ENCODE data around the gene ZSCAN20.

ZSCAN20 gene

DNA sequence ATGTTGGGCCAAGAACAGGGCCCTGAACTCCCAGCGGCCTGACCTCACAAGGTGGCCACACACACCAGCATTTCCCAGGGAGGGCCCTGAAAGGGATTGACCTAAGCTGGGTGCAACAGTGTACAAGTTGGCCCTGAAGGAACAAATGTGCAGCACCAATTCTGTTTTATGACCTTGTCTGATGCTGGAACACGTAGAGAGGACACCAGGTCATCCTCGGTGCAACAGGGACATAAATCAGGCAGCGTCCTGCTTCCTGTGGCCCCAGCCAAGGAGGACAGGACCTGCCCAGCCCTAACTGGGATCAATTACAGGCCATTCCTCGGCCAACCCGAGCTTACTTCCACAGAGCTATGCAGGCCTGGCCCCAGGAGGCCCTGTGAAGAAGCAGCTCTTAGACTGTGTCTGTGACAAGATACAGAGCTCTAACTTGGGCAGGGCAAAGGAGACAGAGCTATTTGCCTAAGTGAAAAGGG is 28.7 kb upstream of the ZSCAN20 start:
- peak; percentile 24 for DNase-seq

DNA sequence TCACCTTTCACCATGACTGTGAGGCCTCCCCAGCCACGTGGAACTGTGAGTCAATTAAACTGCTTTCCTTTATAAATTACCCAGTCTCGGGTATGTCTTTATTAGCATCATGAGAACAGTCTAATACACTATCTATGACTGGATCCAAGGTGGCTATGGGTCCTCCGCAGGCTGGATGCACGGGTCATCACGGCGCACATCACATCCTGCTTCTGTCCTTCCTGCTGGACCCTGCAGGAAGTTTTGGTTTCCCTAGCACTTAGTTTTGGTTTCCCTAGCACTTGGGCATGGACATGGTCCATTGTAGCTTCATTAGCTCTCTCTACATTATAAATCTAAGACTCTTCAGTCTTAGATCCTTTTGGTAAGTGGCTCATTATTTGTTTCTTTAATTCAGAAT is 27.3 kb upstream of the ZSCAN20 start:
- DNase-seq, result no peak

DNA sequence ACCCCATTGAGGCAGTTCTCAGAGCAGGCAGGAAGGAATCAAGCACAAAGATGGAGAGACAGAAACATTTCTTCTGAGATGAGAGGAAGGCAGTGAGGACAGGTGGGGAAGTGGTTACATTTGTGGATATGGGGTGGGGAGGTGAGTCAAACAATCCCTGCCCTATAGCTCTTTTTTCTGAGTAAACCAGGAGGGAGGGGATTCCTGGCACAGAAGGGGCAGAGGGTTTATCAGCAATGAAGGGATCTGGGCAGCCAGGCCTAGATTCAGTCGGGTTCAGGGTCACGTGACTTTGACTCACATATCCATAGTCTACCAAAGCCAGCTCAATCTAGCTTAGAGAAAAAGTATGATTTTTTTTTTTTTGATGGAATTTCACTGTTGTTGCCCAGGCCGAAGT is 25.9 kb upstream of the ZSCAN20 start:
- no peak for DNase-seq

DNA sequence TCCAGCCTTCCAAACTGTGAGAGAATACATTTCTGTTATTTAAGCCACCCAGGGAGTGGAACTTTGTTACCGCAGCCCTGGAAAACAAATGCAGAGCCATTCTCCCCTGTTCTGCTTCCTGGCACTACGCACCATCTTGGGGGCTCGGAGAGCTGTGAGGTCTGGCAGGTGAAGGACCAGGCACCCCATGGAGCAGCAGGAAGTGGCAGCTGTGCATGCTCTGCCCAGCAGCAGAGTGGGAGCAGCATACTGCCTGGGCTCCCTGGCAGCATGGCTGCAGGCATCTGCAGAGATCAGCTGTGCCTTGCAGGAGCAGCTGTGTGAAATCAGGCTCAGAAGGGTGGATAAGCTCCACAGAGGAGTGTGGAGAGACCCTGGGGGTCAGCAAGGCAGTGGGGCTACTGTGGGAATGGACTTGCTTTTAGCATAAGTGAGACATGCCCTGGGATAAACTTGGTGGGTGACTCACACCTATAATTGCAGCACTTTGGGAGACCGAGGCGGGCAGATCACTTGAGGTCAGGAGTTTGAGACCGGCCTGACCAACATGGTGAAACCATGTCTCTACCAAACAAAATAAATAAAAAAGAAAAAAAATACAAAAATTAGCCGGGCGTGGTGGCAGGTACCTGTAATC is 17.7 kb upstream of the ZSCAN20 start:
- no peak for DNase-seq

DNA sequence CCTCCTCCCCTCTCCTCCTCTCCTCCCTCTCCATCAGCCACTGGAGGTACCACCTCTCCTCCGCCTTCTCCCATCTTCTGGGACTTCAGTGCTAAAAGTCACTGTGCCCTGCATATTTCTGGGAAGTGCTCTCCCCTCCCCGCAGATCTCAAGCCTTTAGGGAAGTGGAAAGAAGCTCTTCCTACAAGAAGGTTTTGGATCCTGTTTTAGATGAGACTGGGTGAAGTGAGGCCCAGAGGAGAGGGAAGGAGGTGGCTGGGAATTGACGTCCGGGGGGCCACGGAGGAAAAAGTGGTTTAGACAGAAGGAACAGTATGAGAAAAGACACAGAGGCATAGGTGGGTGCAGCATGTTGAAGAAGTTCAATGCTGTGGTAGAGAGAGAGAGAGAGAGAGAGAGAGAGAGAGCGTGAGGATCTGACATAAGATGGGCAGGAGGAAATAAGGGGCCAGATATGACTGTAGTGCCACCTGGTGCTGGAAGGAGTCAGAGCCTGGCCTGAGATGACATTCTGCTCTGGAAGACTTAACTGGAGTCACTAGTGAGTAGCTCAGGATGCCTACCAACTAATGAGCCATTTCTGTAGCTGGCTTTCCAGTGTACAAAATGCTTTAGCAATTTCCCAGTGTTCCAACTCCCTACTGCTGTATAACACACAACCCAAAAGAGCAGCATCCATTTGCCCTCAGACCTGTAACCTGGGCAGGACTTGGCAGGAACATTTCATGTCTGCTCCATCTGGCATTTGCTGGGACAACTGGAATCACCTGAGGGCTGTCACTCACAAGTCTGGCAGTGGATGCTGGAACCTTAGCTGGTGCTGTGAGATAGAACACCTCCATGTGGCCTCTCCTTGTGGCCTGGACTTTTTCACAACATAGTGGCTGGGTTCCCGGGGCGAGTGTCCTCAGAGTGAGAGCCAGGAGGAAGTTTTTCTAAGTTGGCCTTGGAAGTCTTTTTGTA is 16.6 kb upstream of the ZSCAN20 start:
- peak; percentile 89 for DNase-seq

DNA sequence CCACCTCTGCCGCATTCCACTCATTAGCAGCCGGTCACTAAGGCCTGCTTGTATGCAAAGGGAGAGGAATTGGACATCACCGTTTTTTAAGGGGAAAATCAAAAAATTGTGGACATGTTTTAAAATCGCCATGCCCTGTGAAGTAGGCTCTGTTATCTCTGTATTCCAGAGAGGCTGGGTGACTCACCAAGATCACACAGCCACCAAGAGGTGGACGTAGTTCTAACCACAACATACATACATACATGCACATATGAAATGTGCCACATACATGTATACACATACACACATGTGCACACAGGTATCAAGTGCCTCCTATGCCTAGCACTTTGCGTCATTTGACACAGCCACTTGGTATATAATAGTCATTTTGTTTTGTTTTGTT is 16.0 kb upstream of the ZSCAN20 start:
- no peak for DNase-seq

DNA sequence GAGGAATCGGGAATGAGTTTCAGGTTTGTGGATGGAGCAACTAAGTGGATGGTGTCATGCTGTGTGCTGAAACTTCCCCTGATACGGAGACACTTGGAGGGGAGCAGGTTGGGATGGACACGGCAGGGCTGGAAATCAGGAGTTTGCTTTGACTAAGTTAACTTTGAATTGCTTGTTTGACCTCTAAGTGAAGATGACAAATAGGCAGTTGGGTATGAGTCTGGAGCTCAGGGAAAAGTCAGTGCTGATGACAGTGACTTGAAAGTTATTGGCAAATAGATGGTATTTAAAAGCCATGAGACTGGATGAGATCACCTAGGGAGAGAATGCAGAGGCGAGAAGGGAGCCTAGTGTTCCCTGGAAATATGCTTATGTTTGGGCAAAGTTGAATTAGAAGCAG is 12.8 kb upstream of the ZSCAN20 start:
- DNase-seq, result peak; percentile 74

DNA sequence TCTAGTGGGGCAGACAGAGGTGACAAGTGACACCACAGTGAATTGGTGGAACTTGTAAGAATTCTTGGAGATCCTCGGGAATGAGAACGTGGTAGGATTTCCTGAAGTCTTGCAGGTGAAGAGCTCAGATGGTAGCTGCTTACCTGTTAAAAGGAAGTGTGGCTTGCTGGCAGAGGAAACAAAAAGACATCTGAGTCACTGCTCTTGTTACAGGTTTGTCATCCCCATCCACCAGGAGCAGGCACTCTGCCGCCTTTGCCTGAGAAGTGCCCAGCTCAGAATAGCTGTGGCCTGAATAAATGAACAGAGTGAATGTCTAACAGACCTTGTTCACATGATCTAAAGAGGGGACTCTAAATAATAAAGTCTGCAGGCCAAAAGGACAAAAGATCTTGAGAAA is 12.3 kb upstream of the ZSCAN20 start:
- DNase-seq, result no peak

DNA sequence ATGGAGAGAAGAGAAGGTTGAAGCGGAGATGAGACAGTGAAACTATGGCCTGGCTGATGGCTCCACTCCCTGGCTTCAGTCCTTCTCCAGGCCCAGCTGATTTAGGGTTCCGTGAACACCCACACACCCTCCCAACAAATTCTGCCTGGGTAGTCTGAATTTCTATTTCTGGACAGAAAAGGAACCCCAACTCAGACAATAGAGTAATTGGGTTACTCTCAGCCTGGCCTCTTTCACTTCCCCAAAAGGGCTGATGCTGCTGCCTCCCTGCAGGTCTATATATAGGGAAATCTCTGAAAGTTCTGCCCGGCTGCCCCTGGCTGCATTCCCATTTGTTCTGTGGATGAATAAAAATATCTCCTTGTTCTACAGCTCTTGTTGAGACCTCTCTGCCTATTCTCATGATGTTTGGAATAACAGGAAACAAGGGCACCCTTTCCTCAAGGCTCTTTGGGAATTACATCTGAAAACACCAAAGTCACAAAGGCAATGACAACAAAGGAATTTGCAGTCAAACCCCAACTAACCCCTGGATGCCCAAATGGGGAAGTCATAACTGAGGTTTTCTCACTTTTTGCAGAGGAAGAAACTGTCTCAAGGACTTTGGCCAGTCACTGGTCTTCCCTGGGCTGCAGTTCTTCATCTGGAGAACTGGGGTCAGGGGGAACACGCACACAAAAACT is 11.4 kb upstream of the ZSCAN20 start:
- no peak for DNase-seq

DNA sequence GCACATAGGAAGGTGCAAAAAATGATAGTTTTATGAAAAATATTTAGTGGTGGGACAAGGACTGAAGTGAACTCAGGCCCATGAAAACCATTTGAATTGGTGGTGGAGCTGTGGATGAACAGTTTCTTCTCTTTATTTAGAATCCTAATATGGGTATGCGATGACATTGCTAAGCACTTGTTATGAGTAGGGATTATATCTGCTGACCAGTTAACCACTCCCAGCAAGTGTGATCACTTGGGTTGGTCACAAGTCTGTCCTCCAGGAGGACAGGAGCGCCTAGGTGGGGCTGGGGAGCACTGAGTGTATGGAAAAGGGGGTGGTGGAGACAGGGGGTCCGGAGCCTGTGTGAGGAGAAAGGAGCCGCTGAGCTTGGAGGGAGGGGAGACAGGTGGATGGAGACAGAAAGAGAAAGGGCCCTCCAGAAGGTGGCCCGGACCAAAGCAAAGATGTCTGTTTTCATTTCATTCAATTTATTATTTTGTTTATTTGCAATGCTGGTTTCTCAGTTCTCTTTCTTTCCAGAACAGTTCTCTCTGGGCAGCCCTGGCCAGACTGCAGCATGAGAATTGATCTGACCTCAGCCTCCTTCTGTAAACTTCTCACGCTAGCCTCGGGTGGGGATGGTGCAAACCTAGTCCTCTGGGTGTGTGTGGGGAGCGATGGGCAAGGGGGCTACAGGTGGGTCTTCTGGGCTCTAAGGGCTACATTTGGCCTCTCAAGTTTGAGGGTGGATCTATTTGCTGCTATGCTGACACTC is 9.9 kb upstream of the ZSCAN20 start:
- no peak for DNase-seq

DNA sequence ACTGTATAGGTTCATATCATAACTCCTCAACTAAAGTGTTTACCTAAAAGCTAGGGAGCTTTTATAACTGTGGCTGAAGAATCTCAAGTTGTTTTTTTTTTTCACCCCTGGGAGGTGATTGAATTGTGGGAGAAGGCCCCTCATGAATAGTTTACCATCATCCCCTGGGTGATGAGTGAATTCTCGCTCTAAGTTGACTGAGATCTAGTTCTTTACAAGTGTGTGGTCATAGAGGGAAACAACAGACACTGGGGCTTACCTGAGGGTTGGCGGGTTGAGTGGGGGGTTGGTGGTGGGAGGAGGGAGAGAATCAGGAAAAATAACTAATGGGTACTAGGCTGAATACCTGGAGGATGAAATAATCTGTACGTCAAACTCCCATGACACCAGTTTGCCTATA is 7.9 kb upstream of the ZSCAN20 start:
- DNase-seq, result no peak

DNA sequence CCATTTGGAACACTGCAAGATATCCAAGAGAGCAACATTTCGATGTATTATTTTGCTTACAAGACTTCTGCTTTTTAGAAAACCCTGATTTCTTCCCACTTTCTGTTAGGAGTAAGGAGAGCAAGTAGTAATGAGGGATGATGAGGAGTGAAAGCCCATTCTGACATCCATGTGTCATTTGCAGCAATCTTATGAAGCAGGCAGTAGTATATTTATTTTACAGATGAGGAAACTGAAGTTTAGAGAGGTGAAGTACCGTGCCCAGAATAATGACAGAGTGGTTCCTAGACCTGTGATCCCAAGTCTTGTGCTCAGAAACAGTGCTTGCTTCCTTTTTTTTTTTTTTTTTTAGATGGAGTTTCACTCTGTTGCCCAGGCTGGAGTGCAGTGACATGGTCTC is 7.1 kb upstream of the ZSCAN20 start:
- no peak for DNase-seq

DNA sequence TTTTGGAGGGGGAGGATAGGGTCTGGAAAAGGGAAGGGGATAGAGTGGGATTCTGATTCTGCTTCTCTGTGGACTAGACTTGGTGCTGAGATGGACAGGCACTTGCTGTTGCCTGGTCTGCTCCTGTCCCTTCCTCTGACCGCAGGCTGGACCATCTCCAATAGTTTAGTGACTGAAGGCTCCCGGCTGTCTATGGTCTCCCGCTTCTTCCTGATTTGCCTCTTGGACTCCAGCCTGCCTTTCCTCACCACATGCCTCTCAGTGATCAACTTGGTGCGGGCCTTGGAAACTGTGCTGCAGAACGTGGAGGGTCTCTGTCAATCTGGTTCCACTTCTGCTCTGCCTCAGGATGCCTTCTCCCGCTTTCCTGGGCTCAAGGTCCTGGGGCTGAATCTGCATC is 6.3 kb upstream of the ZSCAN20 start:
- DNase-seq, result no peak

DNA sequence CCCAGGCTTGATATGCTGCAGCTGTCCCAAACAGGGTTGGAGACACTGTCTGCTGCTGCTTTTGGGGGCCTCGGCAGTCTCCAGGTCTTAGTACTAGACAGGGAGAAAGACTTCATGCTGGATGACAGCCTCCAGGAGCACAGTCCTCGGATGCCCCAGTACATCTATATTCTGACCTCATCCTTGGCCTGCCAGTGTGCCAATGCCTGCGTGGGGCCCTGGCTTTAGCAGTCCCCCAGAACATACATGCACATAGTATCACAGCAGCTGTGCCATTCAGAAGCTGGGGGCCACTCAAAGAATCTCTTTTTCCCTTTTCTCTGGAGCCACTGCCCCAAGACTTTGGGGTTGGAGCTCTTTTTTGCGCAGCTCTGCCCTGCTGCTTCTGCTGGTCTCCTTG is 4.4 kb upstream of the ZSCAN20 start:
- no peak for DNase-seq

DNA sequence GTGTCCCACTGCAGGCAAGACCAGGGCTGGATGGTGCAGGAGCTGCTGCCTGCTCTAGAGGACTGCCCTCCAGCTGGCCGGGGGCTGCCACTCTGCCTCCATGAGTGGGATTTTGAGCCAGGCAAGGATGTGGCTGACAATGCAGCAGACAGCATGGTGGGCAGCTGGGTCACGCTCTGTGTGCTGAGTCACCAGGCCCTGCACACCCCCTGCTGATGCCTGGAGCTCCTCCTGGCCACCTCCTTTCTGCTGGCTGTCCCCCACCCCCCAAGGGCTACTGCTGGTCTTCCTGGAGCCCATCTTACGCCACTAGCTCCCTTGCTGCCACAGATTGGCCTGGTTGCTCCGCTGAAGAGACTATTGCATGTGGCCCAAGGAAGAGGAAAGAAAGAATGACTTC is 3.9 kb upstream of the ZSCAN20 start:
- peak; percentile 52 for DNase-seq

DNA sequence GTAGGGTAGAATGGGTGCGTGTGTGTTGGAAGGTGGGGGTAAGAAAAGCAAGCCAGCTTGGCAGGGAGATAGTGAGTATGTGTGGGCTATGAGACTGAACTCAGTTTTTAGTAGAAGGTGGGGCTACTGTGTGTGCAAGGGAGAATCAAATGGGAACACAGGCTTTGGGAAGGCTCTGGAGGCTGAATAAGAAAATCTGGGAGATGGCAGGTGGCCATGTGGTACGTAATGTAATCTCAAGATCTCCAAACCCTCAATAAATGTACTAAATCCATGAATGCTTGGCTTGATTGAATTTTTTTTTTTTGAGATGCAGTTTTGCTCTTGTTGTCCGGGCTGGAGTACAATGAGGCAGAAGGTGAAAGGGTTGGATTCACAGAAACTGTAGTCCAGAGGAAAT is 3.5 kb upstream of the ZSCAN20 start:
- no peak for DNase-seq

DNA sequence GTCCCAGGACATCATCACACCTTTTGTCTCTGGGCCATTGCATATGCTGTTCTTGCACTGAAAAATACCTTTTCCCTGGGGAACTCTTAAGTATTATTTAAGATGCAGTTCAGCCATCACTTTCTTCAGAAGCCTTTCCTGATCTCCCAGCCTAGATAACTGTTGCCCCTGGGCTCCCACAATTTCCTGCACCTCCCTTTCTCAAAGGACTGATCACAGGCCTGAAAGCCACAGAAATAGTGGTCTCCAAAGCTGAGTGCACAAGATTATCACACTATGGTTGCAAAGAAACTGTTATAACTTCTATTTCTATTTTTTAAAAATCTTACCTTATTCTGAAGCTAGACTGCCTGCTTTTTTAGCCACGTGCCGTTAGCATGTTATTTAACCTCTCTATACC is 2.8 kb upstream of the ZSCAN20 start:
- DNase-seq, result no peak

DNA sequence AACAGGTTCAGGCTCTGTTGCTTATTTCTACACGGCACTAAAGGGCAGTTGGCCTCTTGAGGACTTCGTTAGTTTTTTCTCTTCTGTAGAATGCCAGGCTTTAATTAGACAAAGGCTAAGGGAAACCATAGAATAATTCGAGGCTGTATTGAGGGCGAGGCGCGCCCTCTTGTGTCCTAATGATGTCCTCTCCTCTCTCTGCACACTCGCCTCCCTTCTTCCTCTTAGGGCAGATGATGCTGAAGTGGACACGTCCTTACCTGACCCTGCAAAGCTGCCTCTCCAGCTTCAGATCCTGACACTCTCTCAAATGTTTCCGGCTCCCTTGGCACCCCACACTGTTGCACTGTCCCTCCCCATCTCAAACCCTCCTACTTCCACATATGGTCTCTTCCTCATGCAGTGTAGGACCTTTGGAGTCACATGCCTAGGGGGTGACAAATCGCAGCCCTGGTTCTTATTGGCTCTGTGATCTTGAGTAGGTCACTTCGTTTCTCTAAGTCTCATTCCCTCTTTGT is 1.9 kb upstream of the ZSCAN20 start:
- peak; percentile 86 for DNase-seq

DNA sequence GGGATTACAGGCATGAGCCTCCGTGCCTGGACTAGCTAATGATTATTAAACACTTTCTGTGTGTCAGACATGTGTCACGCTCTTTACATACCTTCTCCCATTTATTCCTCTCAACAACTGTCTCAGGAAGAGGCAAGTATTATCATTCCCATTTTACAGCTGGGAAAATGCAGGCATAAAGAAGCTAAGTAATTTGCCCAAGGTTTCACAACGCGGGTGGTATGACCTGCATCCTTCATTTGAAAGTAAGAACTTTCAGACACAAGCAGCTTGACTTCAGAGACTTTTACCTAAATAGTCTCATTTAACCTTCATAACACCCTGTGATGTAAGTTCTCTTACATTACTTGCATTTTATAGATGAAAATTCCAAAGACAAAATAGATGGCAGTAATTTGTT is 1.0 kb upstream of the ZSCAN20 start:
- no peak for DNase-seq

DNA sequence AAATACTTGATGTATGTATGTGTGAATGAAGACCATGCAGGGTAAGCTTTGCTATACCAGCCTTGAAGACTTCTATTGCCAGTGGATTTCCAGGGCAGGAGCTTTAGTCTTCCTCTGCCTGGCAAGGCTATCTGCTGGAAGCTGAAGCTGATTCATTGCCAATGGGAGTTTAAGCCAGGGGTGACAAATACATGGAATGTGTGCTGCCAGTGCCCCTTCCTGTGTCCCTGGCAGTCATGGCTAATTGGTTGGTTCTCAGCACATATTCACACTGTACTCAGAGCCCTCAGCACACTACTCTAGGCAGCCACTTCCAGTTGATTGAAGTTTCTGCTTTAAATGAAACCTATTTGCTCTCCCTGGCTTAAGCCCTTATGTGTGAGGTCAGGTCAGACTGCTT is 1.5 kb downstream of the ZSCAN20 start:
- DNase-seq, result no peak

DNA sequence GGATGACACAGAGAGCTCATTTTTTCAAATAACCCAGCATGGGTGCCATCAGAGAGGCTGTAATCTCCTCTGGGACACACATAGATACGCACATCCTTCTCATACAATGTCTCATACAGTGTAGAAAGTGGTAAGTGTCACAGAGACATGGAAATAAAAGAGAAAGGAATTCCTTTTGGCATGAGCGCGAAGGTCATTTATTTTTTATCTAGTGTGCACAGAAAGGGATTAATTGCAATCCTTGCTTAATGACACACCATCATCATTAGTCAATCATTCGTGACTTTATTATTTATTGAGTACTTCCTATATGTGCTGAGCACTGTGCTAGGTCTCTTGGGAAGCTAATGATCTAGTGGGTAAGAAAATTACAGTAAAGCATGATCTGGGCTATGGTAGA is 5.0 kb downstream of the ZSCAN20 start:
- DNase-seq, result no peak

DNA sequence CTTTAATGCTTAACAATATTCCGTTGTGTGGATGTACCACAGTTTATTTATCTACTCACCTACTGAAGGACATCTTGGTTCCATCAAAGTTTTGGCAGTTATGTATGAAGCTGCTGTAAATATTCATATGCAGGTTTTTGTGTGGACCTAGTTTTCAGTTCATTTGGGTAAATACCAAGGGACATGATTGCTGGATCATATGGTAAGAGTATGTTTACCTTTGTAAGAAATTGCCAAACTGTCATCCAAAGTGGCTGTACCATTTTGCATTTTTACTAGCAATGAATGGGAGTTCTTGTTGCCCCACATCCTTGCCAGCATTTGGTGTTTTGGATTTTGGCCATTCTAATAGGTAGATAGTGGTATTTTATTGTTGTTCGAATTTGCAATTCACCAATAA is 10.0 kb downstream of the ZSCAN20 start:
- DNase-seq, result no peak

DNA sequence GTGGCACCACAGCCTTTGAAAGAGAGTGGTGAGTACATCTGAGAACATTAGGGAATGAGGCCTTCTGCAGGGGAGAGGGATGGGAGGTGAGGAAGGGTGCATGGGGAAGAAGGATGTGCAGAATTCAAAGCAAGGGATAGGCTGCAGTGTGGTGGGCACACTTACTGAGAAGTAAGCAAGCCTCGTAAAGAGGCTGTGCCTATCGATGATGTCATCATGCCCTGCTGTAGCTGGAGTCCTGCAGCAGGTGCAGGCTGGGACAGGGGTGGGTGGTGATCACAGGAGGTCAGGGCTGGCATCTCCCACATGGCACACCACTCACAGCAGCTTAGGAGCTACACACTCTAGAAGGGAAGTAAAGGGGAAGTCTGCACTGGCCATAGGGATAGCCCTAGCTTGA is 16.2 kb downstream of the ZSCAN20 start:
- no peak for DNase-seq
